Neural cell (in vitro differentiated cells): ENCODE data around the gene ADD3. TPM values are rescaled to one million over a fixed set of nuclear protein-coding genes. Genes with fewer than 3 reads are reported as not detected.

ENCODE experiments used
- H2AFZ ChIP-seq: fragments of 200-600, 300-800 bp; sonication (generic), shearing (Covaris generic); 2 replicates; pipeline ENCODE4 v1.6.0; 2014; ENCODE audit warnings: low read depth, mild to moderate bottlenecking, antibody characterized with exemption, low read length, moderate library complexity
- H3F3A ChIP-seq: fragments of 200-600 bp; shearing (Covaris generic); 2 replicates; pipeline ENCODE4 v1.6.1; 2016; ENCODE audit warnings: mild to moderate bottlenecking, moderate library complexity, mixed read lengths, antibody characterized with exemption, low read length; ENCODE audit not compliant: insufficient read depth, poor library complexity, severe bottlenecking
- H3K27ac ChIP-seq: fragments of 200-600, 300-800 bp; sonication (generic), shearing (Covaris generic); 2 replicates; pipeline ENCODE4 v1.5.1; 2014; ENCODE audit warnings: mild to moderate bottlenecking, low read length, moderate library complexity
- H3K27me3 ChIP-seq: fragments of 300-800, 200-600 bp; sonication (generic), shearing (Covaris generic); 2 replicates; pipeline ENCODE4 v1.6.0; 2014; ENCODE audit warnings: mild to moderate bottlenecking, low read depth, low read length, moderate library complexity; ENCODE audit not compliant: insufficient read depth
- H3K36me3 ChIP-seq: fragments of 300-800, 200-600 bp; sonication (generic), shearing (Covaris generic); 2 replicates; pipeline ENCODE4 v1.5.1; 2014; ENCODE audit warnings: mild to moderate bottlenecking, antibody characterized with exemption, low read length, moderate library complexity; ENCODE audit not compliant: insufficient read depth
- H3K4me2 ChIP-seq: fragments of 300-800, 200-600 bp; sonication (generic), shearing (Covaris generic); 2 replicates; pipeline ENCODE4 v1.6.0; 2014; ENCODE audit warnings: mild to moderate bottlenecking, low read length
- H3K4me3 ChIP-seq: fragments of 300-800, 200-600 bp; sonication (generic), shearing (Covaris generic); 2 replicates; pipeline ENCODE4 v1.5.1; 2014; ENCODE audit warnings: mild to moderate bottlenecking, low read length, moderate library complexity
- H3K79me2 ChIP-seq: fragments of 200-600 bp; shearing (Covaris generic); replicated peaks from 2 replicates; pipeline ENCODE4 v1.6.0; 2014; ENCODE audit warnings: mild to moderate bottlenecking, low read length, moderate library complexity; ENCODE audit not compliant: insufficient read depth
- H3K9ac ChIP-seq: fragments of 300-800, 200-600 bp; sonication (generic), shearing (Covaris generic); 2 replicates; pipeline ENCODE4 v1.6.1; 2016; ENCODE audit warnings: mild to moderate bottlenecking, low read length, mixed read lengths
- H3K9me2 ChIP-seq: fragments of 200-600 bp; shearing (Covaris generic); 2 replicates; pipeline ENCODE4 v1.6.1; 2016; ENCODE audit warnings: mild to moderate bottlenecking, low read length, mixed read lengths; ENCODE audit not compliant: insufficient read depth
- H3K9me3 ChIP-seq: fragments of 200-600, 300-800 bp; sonication (generic), shearing (Covaris generic); 2 replicates; pipeline ENCODE4 v1.6.1; 2016; ENCODE audit warnings: mild to moderate bottlenecking, mixed run types, low read length, moderate library complexity, mixed read lengths
- H4K20me1 ChIP-seq: fragments of 200-600 bp; shearing (Covaris generic); 2 replicates; pipeline ENCODE4 v1.6.1; 2016; ENCODE audit warnings: mild to moderate bottlenecking, mixed run types; ENCODE audit not compliant: insufficient read depth
- EP300 ChIP-seq: fragments of 450-650 bp; conservative IDR thresholded peaks from 2 replicates; pipeline ENCODE4 v1.6.1; 2014; ENCODE audit warnings: antibody characterized with exemption, mild to moderate bottlenecking, moderate library complexity; ENCODE audit not compliant: poor library complexity, severe bottlenecking
- EZH2 ChIP-seq: fragments of 200-600, 300-800 bp; shearing (Covaris generic), sonication (generic); IDR thresholded peaks from 2 replicates; pipeline ENCODE4 v1.6.1; 2014; ENCODE audit warnings: antibody characterized with exemption, low read length, borderline replicate concordance, mild to moderate bottlenecking; ENCODE audit not compliant: insufficient read depth, poor library complexity, severe bottlenecking
- MXI1 ChIP-seq: fragments of 450-650 bp; conservative IDR thresholded peaks from 2 replicates; pipeline ENCODE4 v1.6.1; 2014; ENCODE audit warnings: antibody characterized with exemption, mild to moderate bottlenecking; ENCODE audit not compliant: poor library complexity, severe bottlenecking
- POLR2AphosphoS5 ChIP-seq: IDR thresholded peaks from 2 replicates; pipeline ENCODE4 v1.6.1; 2012
- RAD21 ChIP-seq: fragments of 450-650 bp; conservative IDR thresholded peaks from 2 replicates; pipeline ENCODE4 v1.6.1; 2014; ENCODE audit warnings: antibody characterized with exemption, mild to moderate bottlenecking, moderate library complexity
- REST ChIP-seq: IDR thresholded peaks from 2 replicates; pipeline ENCODE4 v1.6.1; 2012; ENCODE audit warnings: borderline replicate concordance
- SMC3 ChIP-seq: fragments of 450-650 bp; conservative IDR thresholded peaks from 2 replicates; pipeline ENCODE4 v1.6.1; 2014; ENCODE audit warnings: antibody characterized with exemption, mild to moderate bottlenecking, moderate library complexity; ENCODE audit not compliant: poor library complexity
- TAF1 ChIP-seq: IDR thresholded peaks from 2 replicates; pipeline ENCODE4 v1.6.1; 2012; ENCODE audit warnings: low read depth
- polyA plus RNA-seq: library from polyadenylated mRNA; depleted of rRNA; stranded (reverse); fragments of >200 nt; gene quantifications from 2 replicates; pipeline ENCODE4 v1.2.3, GENCODE V29; 2014
- TF ChIP-seq, protein P1 (sequence below): fragments of 450-650 bp; IDR thresholded peaks from 2 replicates; pipeline ENCODE4 v1.5.1; 2014; ENCODE audit warnings: antibody characterized with exemption, mild to moderate bottlenecking, moderate library complexity; ENCODE audit not compliant: poor library complexity, severe bottlenecking

The ADD3 gene
- polyA plus RNA-seq, 1 donor from 2014 or later, result 40.6 TPM

GRCh38 chr10:110075686-110076085 lies 67.9 kb downstream of the ADD3 start:
- Histone ChIP-seq H3K9ac (no peak overlapping the region), H3K27me3 (no peaks in the 10 kb centered on the region), H3K9me2 (no peaks in the 10 kb centered on the region), H3K9me3 (no peaks in the 10 kb centered on the region), H3K4me3 (no peak overlapping the region), H3K79me2 (no peaks in the 10 kb centered on the region), H4K20me1 (no peaks in the 10 kb centered on the region), H3K36me3 (no peaks in the 10 kb centered on the region), H3F3A (no peaks in the 10 kb centered on the region), H3K4me2 (no peak overlapping the region), H3K27ac (no peak overlapping the region), H2AFZ (no peak overlapping the region)
- TF ChIP-seq, protein P1, sequence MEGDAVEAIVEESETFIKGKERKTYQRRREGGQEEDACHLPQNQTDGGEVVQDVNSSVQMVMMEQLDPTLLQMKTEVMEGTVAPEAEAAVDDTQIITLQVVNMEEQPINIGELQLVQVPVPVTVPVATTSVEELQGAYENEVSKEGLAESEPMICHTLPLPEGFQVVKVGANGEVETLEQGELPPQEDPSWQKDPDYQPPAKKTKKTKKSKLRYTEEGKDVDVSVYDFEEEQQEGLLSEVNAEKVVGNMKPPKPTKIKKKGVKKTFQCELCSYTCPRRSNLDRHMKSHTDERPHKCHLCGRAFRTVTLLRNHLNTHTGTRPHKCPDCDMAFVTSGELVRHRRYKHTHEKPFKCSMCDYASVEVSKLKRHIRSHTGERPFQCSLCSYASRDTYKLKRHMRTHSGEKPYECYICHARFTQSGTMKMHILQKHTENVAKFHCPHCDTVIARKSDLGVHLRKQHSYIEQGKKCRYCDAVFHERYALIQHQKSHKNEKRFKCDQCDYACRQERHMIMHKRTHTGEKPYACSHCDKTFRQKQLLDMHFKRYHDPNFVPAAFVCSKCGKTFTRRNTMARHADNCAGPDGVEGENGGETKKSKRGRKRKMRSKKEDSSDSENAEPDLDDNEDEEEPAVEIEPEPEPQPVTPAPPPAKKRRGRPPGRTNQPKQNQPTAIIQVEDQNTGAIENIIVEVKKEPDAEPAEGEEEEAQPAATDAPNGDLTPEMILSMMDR, result no peak
- TF ChIP-seq POLR2AphosphoS5 (no peak), MXI1 (no peak), RAD21 (no peak), EP300 (no peak), REST (no peak), SMC3 (no peak), EZH2 (no peak), TAF1 (no peak)

GRCh38 chr10:110076559-110077318 lies 69.0 kb downstream of the ADD3 start:
- Histone ChIP-seq H3K4me3 (no peak overlapping the region), H3K9me3 (no peaks in the 10 kb centered on the region), H3K27ac (no peak overlapping the region), H3K36me3 (no peaks in the 10 kb centered on the region), H3K4me2 (no peak overlapping the region), H3K9ac (no peak overlapping the region), H3K9me2 (no peaks in the 10 kb centered on the region), H4K20me1 (no peaks in the 10 kb centered on the region), H3K27me3 (no peaks in the 10 kb centered on the region), H3K79me2 (no peaks in the 10 kb centered on the region), H2AFZ (no peak overlapping the region), H3F3A (no peaks in the 10 kb centered on the region)
- TF ChIP-seq POLR2AphosphoS5 (no peak), TAF1 (no peak)
- TF ChIP-seq, protein P1, result no peak
